GM18526 (cell line): ENCODE results near the gene RSRC1.

Experiments used
- POLR2A ChIP-seq: IDR thresholded peaks from 3 replicates; pipeline ENCODE4 v1.6.1; 2011; ENCODE audit not compliant: insufficient read length; ENCODE audit errors: extremely low read depth

The RSRC1 gene

DNA sequence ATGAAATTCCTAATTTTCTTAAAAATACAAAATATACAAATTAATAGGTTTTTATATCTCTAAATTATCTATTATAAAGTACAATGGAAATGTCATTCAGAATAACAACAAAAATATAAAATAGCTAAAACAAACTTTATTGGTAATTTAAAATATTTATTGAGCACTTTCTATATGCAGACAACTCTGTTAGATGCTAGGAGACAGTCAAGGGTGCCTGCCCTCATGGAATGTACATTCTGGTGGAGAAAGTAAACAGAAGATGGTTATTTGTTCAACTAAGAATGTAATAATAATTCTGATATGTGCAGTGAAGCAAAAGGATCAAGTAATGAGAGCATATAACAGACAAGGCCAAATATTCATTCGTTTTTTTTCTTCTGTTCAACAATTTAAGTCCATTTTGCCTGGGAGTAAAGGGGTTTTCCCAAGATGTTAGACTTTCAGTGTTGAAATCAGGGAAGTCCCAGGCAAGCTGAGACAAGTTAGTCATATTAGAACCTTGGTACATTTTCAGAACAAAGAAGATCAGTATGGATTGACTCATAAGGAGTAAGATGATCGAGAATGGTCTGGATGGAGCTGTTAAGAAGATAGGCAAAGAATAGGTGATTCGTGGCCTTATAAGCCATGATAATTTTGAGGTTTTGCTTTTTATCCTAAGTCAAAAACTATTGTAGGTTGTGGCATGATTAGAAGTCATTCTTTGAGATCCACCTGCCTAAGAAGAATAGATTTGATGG is 310.9 kb downstream of the RSRC1 start:
- TF ChIP-seq POLR2A: no peak

GRCh38 chr3:158430448-158430847 is 320.6 kb downstream of the RSRC1 start:
- no peak for TF ChIP-seq POLR2A

GRCh38 chr3:158430968-158431367 is 321.1 kb downstream of the RSRC1 start:
- no peak for TF ChIP-seq POLR2A

GRCh38 chr3:158431829-158432228 is 321.9 kb downstream of the RSRC1 start:
- no peak for TF ChIP-seq POLR2A

GRCh38 chr3:158434412-158435038 is 324.6 kb downstream of the RSRC1 start:
- no peak for TF ChIP-seq POLR2A

- TF ChIP-seq POLR2A: no peak
These were observed 333.7 kb downstream of the RSRC1 start for GRCh38 chr3:158443632-158444031.

DNA sequence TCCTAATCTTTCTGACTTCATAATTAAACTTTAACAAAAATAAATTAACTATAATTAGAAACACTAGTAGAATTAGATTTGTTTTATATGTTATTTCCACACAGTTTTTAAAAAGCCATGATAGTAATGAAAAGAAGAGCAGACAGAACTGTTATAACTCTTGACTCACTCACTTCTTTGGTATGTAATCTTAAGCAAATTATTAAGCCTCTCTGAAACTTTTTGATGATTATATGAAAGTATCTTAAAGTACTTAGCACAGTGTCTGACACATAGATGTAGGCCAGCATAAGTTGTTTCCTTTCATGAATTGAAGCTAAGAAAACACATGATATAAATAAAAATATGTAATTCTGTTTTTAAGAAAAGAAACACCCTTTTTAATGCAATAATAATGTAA is 337.5 kb downstream of the RSRC1 start:
- TF ChIP-seq POLR2A: no peak

DNA sequence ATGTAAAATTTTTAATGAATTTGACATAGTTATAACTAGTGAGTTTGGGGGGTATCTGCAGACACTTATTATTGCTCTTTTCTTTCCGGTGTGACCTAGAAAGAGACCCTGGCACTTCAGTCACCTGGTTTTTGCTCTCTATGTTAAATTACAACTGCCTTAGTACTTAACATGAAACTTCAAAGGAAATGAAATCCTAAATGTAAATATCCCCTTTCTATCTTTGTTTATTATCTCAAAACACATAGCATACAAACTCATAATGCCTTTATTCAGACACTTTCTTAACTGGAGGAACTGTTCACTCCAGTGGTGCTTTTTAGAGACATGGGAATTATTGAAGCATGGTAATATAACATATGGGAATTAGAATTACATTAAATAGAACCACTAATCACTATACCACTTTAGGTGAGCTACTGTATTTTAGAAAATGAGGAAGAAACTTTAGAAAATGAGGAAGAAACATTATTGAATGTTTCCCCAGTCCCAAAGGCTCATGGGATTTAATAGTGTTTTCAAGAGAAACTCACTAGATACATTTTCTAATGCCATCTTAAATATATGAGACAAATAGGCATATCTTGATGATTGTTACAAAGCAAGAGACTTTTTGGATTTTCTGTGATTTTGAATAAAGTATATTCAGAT is 341.6 kb downstream of the RSRC1 start:
- no peak for TF ChIP-seq POLR2A

GRCh38 chr3:158452334-158452733 is 342.4 kb downstream of the RSRC1 start:
- no peak for TF ChIP-seq POLR2A

DNA sequence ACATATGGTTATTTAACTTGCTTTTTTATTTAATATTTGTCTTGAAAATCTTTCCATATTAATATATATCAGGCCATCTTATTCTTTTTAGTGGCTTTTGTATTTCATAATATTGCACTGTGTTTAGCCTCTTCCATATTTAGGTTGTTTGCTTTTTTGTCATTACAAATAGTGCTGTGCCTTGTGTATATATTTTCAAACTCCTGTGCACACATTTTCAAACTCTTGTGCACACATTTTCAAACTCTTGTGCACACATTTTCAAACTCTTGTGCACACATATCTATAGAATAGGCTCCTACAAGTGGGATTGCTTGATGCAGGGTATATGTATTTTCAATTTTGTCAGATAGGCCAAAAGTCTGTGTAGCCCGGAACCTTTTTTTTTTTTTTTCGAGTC is 343.1 kb downstream of the RSRC1 start:
- no peak for TF ChIP-seq POLR2A

DNA sequence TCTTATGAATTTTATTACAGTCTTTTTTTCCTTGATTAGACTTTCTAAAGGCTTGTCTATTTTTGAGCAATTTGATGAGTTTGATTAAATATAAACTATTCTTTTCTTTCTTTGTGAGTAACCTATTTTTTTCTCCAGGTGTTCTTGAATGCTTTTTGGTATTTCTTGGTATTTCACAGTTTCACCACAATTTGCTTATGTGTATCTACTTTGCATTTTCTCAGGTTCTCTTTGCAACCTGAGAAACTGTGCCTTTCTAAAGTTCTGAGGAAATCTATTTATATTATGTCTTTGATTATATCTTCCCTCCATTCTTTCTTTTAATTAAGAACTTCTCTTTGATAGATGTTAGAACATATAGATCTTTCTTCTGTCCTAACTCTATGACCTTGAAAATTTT is 344.0 kb downstream of the RSRC1 start:
- TF ChIP-seq POLR2A: no peak

GRCh38 chr3:158455406-158455805 is 345.5 kb downstream of the RSRC1 start:
- no peak for TF ChIP-seq POLR2A

- TF ChIP-seq POLR2A: no peak
These were observed 346.2 kb downstream of the RSRC1 start for GRCh38 chr3:158456114-158456513.

GRCh38 chr3:158458464-158458863 is 348.6 kb downstream of the RSRC1 start:
- no peak for TF ChIP-seq POLR2A

GRCh38 chr3:158460926-158461325 is 351.0 kb downstream of the RSRC1 start:
- no peak for TF ChIP-seq POLR2A

DNA sequence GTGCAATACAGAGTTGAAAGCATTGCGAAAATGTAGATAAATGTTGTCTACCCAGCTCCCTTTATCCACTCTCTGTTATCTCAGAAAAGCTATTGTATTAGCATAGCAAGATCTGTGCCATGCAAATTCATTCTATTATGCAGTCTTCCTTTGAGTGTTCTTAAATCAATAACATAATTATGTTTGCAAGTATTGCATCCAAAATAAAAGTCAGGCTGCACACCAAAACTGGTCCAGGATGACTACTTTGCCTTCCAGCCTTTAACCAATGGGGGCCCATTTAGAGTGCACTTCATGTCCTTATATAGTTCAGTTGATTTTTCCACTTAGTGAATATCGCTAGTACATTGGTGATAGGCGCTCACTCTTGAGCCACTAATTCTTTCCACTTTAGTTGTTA is 353.7 kb downstream of the RSRC1 start:
- TF ChIP-seq POLR2A: no peak

- TF ChIP-seq POLR2A: no peak
These were observed 355.2 kb downstream of the RSRC1 start for GRCh38 chr3:158465074-158465473.
